Upper lobe of left lung (tissue), 4 donors: ENCODE results near the gene C14orf39.

Experiments
- EP300 ChIP-seq, 4 donors: sonication (generic); formaldehyde crosslinking; IDR thresholded peaks; one replicate each; pipeline ENCODE4 v1.5.1; 2017; ENCODE audit warnings: antibody characterized with exemption in 4 of 4, control low read depth in 2 of 4
- POLR2A ChIP-seq, 4 donors: fragments of 450-650 bp; IDR thresholded peaks; one replicate each; pipeline ENCODE4 v1.5.1; 2016 to 2017; ENCODE audit warnings: antibody characterized with exemption in 4 of 4, mild to moderate bottlenecking in 2 of 4
- POLR2AphosphoS5 ChIP-seq, 2 donors: sonication (generic); formaldehyde crosslinking; IDR thresholded peaks; one replicate each; pipeline ENCODE4 v1.5.1; 2017; ENCODE audit warnings: antibody characterized with exemption in 2 of 2
- TF ChIP-seq, protein P1 (sequence below), 6 experiments: fragments of 450-650 bp in 4 of 6; fragments of 200-600 bp in 2 of 6; sonication (generic) in 2 of 6; IDR thresholded peaks; one replicate each; pipeline ENCODE4 v1.5.1; 2016 to 2019; ENCODE audit warnings: antibody characterized with exemption in 6 of 6

DNA sequence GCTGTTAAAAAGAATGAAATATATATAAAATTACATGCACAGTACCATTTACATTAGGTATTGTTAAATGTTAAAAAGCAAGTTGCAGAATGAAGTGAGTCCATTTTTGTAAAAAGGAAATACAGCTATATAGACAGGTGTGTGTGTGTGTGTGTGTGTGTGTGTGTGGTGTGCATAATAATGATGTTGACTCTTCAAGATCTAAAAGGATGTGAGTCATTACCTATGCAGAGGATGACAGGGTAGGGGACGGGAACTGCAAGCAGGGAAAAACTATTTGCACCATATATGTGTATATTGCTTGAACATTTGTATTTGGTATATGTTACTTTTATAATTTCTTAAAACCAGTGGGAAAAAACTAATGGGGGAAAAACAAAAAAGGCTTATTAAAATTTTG, 3.1 kb downstream of the C14orf39 start:
- TF ChIP-seq EP300 (IDR thresholded peaks at IDR 0.05) = no peak
- no peak for TF ChIP-seq POLR2AphosphoS5 (IDR thresholded peaks at IDR 0.05)
- no peak for TF ChIP-seq POLR2A (IDR thresholded peaks at IDR 0.05)
- TF ChIP-seq, protein P1, sequence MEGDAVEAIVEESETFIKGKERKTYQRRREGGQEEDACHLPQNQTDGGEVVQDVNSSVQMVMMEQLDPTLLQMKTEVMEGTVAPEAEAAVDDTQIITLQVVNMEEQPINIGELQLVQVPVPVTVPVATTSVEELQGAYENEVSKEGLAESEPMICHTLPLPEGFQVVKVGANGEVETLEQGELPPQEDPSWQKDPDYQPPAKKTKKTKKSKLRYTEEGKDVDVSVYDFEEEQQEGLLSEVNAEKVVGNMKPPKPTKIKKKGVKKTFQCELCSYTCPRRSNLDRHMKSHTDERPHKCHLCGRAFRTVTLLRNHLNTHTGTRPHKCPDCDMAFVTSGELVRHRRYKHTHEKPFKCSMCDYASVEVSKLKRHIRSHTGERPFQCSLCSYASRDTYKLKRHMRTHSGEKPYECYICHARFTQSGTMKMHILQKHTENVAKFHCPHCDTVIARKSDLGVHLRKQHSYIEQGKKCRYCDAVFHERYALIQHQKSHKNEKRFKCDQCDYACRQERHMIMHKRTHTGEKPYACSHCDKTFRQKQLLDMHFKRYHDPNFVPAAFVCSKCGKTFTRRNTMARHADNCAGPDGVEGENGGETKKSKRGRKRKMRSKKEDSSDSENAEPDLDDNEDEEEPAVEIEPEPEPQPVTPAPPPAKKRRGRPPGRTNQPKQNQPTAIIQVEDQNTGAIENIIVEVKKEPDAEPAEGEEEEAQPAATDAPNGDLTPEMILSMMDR (IDR thresholded peaks at IDR 0.05) = no peak
